Lung microvascular endothelial cell (primary cell): ENCODE data around the gene SUN3. TPM values are rescaled to one million over a fixed set of nuclear protein-coding genes. Genes with fewer than 3 reads are reported as not detected.
"Not testable (repeated sequence)": the region's sequence is repeated elsewhere in the genome, so short reads cannot be mapped to it uniquely, and the experiment has no call there.

Experiments
- DNase-seq, 2 donors: peaks; one replicate each; pipeline versions ENCODE4 v3.0.0 to v3.0.0-alpha.2; 2010; ENCODE audit warnings: low read depth in 2 of 2
- total RNA-seq: library from RNA; depleted of rRNA; stranded (reverse); fragments of >200 nt; gene quantifications from 2 replicates; pipeline ENCODE4 v1.2.1, GENCODE V29; 2014

SUN3 gene
- total RNA-seq, 1 donor from 2014 or later: not detected

GRCh38 chr7:48031111-48031510 is 2.2 kb upstream of the SUN3 start:
- DNase-seq: no peak

GRCh38 chr7:48025624-48026023 is 3.3 kb downstream of the SUN3 start:
- no peak for DNase-seq

- no peak for DNase-seq
Measured at GRCh38 chr7:48017674-48018073, 11.2 kb downstream of the SUN3 start.

- no peak for DNase-seq
Measured at GRCh38 chr7:48016641-48017040, 12.3 kb downstream of the SUN3 start.

- DNase-seq: no peak
Measured at GRCh38 chr7:48011951-48012350, 17.0 kb downstream of the SUN3 start.

- no peak for DNase-seq
Measured at GRCh38 chr7:48011323-48011722, 17.6 kb downstream of the SUN3 start.

GRCh38 chr7:48009954-48010353 is 19.0 kb downstream of the SUN3 start:
- no peak for DNase-seq

GRCh38 chr7:48009257-48009656 is 19.6 kb downstream of the SUN3 start:
- no peak for DNase-seq

- DNase-seq: no peak
Measured at GRCh38 chr7:48006866-48007265, 22.0 kb downstream of the SUN3 start.

GRCh38 chr7:48004638-48005037 is 24.3 kb downstream of the SUN3 start:
- no peak for DNase-seq

GRCh38 chr7:48004032-48004431 is 24.9 kb downstream of the SUN3 start:
- DNase-seq: no peak

GRCh38 chr7:48000164-48000563 is 28.7 kb downstream of the SUN3 start:
- DNase-seq: not testable (repeated sequence)

- DNase-seq: no peak
Measured at GRCh38 chr7:47999413-47999812, 29.5 kb downstream of the SUN3 start.

GRCh38 chr7:47992446-47992845 is 36.5 kb downstream of the SUN3 start:
- DNase-seq: no peak

- peak; percentile 75 to 78 for DNase-seq
Measured at GRCh38 chr7:47991741-47992311, 37.1 kb downstream of the SUN3 start.

GRCh38 chr7:47991270-47991669 is 37.6 kb downstream of the SUN3 start:
- no peak for DNase-seq

GRCh38 chr7:47990592-47990991 is 38.3 kb downstream of the SUN3 start:
- DNase-seq: no peak

GRCh38 chr7:47989607-47990400 is 39.1 kb downstream of the SUN3 start:
- DNase-seq: not testable (repeated sequence)

GRCh38 chr7:47988496-47989386 is 40.2 kb downstream of the SUN3 start:
- DNase-seq: peak in 1 of 2 donors; percentile 16

- no peak for DNase-seq
Measured at GRCh38 chr7:47982610-47983009, 46.3 kb downstream of the SUN3 start.

GRCh38 chr7:47980648-47981047 is 48.3 kb downstream of the SUN3 start:
- not testable (repeated sequence) for DNase-seq

GRCh38 chr7:47979832-47980181 is 49.1 kb downstream of the SUN3 start:
- DNase-seq: no peak
